ENCODE results near the gene TNS4.

Gene TNS4

GRCh38 chr17:40535924-40536294 lies 34.5 kb upstream of the TNS4 start:
- DNase-seq, result peak; percentile 17 to 37

GRCh38 chr17:40535438-40535837 lies 34.0 kb upstream of the TNS4 start:
- DNase-seq, result no peak

GRCh38 chr17:40534371-40535189 lies 33.2 kb upstream of the TNS4 start:
- DNase-seq, result no peak

- DNase-seq, result no peak
Measured at GRCh38 chr17:40533896-40534295, 32.5 kb upstream of the TNS4 start.

GRCh38 chr17:40532520-40533253 lies 31.3 kb upstream of the TNS4 start:
- DNase-seq, result no peak

GRCh38 chr17:40531051-40531991 lies 29.9 kb upstream of the TNS4 start:
- DNase-seq, result no peak

- DNase-seq, result no peak
Measured at GRCh38 chr17:40530531-40530994, 29.1 kb upstream of the TNS4 start.

GRCh38 chr17:40529991-40530390 lies 28.6 kb upstream of the TNS4 start:
- DNase-seq, result no peak

GRCh38 chr17:40528692-40529417 lies 27.4 kb upstream of the TNS4 start:
- no peak for DNase-seq

- DNase-seq, result no peak
Measured at GRCh38 chr17:40526668-40527067, 25.2 kb upstream of the TNS4 start.

- DNase-seq, result no peak
Measured at GRCh38 chr17:40525294-40525693, 23.9 kb upstream of the TNS4 start.

GRCh38 chr17:40524243-40524965 lies 23.0 kb upstream of the TNS4 start:
- no peak for DNase-seq

GRCh38 chr17:40522961-40523310 lies 21.5 kb upstream of the TNS4 start:
- no peak for DNase-seq

- DNase-seq, result no peak
Measured at GRCh38 chr17:40522250-40522960, 21.0 kb upstream of the TNS4 start.

GRCh38 chr17:40520991-40521453 lies 19.6 kb upstream of the TNS4 start:
- DNase-seq, result no peak

- no peak for DNase-seq
Measured at GRCh38 chr17:40519089-40519775, 17.8 kb upstream of the TNS4 start.

GRCh38 chr17:40518401-40519088 lies 17.1 kb upstream of the TNS4 start:
- no peak for DNase-seq

GRCh38 chr17:40517981-40518380 lies 16.6 kb upstream of the TNS4 start:
- DNase-seq, result no peak

GRCh38 chr17:40517286-40517662 lies 15.9 kb upstream of the TNS4 start:
- DNase-seq, result no peak
